Stimulated activated CD4-positive, alpha-beta T cell treated with anti-CD3 and anti-CD28 coated beads, Interleukin-4, amount 100 ng/mL, for 48 hours (primary cell): ENCODE data around the gene LZTS2.
A peak's percentile ranks its signal among the peaks of the same experiment; 100 is the strongest.
"Not testable (repeated sequence)": the region's sequence is repeated elsewhere in the genome, so short reads cannot be mapped to it uniquely, and the experiment has no call there.

Experiments
- DNase-seq, 2 donors: peaks; one replicate each; pipeline ENCODE4 v3.0.0-alpha.2; 2020; ENCODE audit warnings: low read depth in 2 of 2

LZTS2 gene

DNA sequence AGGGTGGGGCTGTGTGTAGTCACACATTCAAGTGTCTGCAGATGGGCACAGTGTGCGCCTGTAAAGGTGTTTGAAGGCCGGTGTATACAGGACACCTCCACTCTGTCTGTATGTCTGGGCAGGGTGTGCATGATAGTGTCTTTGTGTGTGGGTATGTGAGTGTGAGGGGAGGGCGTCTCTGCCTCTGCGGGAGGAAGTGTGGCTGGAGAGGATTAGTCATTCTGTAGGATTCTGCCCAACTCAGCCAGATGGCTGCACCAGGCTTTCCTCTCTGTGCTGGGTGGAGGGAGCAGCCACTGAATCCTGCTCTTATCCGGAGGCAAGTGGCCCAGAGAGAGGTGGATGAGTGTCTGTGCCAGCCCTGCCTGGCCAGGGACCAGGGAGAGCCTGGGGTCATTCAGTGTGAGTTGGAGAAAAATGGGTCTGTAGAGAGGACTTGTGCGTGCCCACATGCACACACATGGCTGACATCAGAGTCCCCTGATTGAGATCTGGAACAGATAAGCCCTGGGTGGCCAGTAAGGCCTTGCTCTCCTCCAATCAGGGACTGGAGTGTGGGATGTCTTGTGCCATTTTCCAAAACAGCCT is 33.1 kb downstream of the LZTS2 start:
- peak; percentile 22 to 55 for DNase-seq

DNA sequence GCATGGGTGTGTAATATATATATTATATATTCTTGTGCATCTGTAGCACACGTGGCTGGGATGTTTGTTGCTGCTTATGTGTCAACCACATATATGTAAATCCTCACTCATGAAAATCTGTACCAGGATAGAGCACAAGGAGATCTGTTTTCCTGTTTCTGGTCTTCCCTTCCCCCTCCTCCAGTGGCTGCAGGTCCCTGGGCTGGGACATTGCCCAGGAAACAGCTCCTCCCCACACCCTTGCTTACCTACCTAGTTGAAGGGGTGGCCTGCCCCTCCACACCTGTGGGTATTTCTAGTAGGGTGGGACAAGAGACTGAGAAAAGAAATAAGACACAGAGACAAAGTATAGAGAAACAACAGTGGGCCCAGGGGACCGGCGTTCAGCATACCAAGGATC is 33.7 kb downstream of the LZTS2 start:
- DNase-seq, result no peak

DNA sequence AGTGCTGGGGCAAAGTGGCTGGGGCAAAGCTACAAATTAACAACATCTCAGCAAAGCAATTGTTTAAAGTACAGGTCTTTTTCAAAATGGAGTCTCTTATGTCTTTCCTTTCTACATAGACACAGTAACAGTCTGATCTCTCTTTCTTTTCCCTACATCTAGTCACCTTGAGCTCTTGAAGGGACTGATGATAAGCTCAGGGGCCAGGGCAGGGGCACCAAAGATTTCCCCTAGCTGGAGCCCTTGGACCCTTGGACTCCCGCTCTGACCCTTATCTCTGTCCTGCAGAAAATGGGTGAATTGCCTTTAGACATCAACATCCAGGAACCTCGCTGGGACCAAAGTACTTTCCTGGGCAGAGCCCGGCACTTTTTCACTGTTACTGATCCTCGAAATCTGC is 34.8 kb downstream of the LZTS2 start:
- DNase-seq, result not testable (repeated sequence)

DNA sequence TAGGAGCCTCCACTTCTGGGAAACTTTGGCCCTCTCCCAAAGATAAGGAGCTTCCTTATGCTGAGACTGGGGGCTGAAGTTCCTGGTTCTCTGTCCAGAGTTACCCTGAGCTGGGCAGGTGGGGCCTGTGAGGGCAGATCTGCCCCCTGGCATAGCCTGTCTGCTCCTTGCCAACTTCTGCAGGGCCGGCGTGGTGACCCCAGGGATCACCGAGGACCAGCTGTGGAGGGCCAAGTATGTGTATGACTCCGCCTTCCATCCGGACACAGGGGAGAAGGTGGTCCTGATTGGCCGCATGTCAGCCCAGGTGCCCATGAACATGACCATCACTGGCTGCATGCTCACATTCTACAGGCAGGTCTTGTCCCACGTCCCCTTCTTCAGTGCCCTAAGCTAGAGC is 35.7 kb downstream of the LZTS2 start:
- DNase-seq, result no peak

DNA sequence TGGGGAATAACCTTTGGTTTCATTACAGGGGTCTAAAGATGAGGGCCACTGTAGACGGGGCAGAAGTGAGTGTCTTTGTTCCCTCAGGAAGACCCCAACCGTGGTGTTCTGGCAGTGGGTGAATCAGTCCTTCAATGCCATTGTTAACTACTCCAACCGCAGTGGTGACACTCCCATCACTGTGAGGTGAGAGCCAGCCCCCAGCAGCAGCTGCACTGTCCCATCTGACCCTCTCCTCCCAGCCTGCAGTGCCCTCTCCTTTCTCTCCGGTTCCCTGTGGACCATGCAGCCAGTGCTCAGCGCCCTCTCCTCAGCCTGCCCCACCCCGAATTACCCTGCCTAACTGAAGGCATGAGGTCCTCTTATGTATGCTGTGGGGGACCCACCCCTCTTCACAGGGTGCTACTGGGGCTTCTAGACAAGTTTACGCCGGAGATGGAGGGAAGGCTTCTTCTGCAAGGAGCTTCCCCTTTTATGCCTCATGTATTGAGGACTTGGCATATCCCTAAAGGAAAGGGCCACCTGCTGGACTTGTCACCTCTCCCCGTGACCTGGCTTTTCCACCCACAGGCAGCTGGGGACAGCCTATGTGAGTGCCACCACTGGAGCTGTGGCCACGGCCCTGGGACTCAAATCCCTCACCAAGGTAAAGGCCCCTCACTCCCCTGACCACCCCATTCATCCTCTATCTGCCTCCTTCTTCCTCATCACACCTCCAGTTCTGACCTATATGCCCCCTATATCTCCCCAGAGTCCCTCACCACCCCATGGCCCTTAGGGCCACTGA is 36.5 kb downstream of the LZTS2 start:
- no peak for DNase-seq

DNA sequence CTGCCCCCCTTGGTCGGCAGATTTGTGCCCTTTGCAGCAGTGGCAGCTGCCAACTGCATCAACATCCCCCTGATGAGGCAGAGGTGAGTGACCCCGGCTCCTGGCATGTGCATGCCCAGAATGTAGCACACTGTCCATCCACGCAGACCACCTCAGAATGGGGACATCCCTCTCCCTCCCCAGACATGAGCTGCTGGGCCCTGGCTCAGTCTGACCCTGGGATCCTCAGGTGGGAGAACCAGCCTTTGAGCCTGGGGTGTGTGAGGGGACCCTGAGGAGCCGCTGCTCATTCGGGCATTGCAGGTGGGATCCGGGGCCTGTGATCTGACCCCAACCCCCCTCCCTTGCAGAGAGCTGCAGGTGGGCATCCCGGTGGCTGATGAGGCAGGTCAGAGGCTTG is 37.1 kb downstream of the LZTS2 start:
- DNase-seq, result no peak

DNA sequence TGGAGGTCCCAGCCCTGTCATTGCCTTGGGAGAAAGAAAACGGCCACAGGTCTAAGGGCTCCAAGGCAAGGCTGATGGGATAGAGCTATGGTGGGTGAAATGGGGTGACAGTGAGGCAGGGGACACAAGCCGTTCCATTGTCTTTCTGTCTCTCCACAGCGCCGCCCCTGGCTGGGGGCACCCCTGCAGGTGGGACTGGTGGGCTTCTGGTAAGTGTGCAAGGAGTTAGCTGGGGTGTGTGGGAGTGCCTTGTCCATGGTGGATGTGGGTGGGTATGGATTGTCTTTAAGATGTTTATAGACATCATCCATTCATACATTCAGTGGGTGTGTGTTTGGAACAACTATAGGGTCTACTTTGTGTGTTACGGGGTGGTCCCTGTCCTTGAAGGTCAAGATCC is 38.9 kb downstream of the LZTS2 start:
- no peak for DNase-seq

DNA sequence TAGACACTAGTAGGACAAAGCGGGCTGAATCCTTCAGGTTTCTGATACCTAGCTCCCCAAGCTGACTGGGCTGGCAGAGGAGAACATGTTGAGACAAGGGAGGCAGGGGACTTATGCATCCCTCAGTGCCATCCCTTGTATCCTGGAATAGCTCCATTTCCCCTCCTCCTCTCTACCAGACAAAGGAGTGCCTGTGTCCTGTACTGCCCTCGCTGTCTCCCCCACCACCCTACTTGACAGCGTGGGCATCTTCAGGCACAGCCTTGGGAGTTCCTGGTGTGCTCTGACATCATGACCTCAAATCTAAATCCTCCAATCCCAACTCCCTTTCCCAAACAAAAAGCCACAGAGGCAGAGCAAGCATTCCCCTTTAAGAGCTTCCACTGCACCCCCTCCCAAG is 40.5 kb downstream of the LZTS2 start:
- DNase-seq, result no peak

DNA sequence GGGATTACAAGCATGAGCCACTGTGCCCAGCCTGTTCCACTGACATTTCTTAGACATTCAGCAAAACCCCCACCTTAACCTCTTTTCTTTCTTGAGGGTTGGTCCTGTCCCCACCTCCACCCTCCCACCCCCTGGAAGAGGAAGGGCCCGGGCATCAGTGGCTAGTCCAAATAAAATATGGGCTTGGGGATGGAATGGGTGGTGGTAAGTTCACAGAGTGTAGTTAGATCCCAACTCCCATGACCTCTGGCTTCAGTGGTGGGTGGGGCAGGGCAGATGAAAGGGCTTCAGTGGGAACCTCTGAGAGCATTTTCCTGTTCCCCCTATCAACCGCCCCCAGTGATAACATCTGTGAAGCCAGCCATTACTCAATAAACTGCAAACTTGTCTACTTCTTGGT is 41.2 kb downstream of the LZTS2 start:
- DNase-seq, result no peak

DNA sequence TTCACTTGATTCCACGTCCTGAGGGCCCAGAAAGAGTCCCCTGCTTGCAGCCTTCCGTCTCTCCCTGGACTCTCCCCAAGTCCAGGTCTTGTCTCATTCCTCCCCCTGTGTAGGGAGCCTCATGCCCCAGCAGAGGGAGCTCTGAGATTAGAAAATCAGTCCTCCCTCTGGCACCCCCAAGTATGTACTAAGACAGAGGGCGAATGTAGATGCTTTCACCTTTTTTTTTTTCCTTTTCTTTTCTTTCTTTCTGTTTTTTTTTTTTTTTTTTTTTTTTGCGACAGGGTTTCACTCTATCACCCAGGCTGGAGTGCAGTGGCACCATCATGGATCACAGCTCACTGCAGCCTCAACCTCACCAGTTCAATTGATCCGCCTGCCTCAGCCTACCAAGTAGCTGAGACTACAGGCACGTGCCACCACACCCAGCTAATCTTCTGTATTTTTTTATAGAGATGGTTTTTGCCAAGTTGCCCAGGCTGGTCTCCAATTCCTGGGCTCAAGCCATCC is 41.7 kb downstream of the LZTS2 start:
- DNase-seq, result peak; percentile 46 to 60

DNA sequence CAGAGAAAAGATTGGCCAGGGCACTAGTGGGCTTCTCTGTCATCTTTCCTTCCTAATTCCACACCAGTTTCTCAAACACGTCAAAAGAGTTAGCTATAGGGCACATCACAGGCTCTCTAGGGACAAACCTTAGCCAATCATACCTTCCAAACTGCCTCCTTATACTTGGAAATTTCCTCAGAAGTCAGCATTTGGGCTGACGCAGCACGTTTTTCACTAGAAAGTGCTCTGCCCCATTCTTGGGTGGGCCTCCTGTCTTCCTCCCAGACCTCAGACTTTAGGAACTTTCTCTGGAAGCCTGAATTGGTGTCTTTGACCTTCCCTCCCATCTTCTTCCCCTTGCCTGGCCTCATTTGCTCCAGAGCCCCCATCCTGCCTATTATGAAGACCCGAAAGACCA is 42.5 kb downstream of the LZTS2 start:
- no peak for DNase-seq

DNA sequence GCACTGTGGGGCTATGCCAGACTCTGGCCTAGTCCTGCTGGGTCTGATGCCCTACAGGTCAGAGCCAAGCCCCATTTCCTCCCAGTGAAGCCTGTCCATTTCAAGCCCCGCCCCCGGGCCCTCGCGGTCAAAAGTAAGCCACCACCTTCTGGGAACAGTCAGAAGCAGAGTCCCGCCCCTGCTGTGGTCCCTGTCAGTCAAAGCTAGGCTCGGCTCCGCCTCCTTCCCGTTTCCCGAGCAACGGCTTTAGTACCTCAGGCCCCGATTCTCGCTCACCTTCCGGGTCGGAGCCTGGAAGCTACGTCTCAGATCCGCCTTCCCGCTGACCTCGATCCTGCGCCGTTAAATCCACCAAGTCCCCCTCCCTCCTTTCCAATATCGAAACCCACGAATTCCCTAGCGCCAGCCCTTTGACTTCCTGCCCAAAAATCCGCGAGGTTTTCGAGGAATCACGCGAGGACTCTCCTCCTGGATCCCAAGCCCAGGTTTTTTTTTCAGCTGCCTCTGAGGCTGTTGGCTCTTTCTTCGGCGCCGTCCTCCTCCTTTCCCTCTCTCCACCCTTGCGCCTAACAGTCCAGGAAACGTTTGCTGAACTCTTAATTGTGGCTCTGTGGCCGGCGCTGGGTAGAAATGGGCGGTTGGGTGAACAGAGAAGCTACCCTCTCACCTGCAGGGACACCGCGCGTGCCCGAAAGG is 43.2 kb downstream of the LZTS2 start:
- peak; percentile 86 to 91 for DNase-seq

DNA sequence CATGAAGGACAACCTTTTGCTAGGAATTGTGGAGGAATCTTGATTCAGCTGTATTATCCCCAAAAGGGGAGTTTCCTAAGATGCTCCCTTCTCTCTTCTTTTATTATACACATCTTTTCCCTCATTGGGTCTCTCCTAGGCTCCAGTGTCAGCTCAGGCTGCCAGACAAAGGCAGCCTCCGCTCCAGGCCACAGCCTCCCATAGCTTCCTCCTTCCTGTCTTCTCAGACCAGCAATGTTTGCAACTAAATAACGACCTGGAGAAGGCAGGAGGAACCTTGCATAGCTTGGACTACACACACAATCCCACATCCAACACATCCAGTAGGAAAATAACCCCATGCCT is 43.7 kb downstream of the LZTS2 start:
- no peak for DNase-seq

DNA sequence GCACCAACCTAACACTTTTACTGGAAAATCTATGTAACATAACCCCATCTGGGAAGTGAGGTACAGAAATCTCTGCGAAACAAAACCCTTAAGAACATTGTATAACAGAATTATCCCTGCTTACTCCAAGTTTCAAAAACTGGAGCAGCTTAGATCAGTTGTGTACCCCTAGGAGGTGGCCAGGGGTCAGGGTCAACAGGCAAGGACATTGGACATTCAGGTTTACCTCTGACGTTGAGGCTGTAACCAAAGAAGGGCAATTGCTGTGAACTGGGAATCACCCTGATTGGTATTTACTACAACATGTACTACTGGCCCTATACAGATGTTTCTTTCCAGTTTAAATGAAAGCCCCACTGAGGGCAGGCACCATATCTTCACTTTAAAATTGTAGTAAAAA is 44.5 kb downstream of the LZTS2 start:
- DNase-seq, result no peak

DNA sequence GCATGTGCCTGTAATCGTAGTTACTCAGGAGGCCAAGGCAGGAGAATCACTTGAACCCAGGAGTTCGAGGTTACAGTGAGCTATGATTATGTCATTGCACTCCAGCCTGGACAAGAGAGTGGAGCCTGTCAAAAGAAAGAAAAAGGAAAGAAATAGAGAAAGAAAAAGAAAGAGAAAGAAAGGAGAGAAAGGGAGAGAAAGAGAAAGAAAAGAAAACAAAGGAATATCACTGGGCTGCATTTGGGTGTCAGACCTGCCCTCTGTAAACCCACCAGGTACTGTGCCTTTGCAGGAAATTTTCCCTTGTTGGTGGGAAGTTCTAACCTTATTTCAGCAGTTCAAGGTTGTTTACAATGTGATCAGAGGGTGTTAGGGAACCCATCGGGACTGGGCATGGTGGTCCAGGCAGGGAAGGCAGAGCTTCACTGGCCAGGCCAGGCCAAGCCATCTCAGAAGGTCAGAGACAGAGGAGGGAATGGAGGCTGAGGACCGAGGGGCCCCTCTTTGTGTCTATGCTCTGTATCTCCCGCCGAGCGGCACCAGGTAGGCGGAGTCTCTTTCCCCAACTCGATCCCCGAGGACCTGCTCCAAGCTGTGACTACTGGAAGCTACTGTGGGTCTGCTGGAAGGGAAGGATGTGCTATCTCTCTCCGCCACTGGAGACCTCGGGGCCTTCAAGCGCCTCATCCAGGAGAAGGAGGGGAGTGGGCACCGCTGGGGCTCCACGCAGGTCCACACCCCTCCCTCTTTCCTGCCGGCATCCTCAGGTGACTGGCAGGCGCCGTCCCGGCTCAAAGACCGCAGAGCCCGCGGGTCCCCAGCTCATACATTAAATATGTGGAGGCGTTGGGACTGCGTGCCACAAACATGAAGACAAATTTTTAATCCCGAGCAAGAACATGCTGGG is 47.0 kb downstream of the LZTS2 start:
- no peak for DNase-seq

DNA sequence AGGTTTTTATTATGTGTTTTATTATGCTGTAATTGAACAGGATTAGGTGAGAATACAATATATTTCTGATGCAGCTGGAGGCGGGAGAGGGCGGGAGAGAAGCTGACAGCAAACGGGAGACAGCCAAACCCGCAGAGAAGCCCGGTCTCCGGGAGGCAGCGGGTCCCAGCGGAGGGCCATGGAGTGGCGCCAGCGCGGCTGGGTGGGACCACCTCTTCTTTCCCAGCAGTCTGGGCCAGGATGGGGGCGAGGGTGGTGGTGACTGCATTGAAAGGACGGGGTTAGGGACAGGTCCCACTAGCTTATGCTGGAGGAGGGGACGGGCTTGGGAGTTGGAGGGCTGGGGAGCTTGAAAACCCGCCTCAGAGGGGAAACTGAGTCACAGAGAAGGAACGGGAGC is 47.7 kb downstream of the LZTS2 start:
- no peak for DNase-seq

DNA sequence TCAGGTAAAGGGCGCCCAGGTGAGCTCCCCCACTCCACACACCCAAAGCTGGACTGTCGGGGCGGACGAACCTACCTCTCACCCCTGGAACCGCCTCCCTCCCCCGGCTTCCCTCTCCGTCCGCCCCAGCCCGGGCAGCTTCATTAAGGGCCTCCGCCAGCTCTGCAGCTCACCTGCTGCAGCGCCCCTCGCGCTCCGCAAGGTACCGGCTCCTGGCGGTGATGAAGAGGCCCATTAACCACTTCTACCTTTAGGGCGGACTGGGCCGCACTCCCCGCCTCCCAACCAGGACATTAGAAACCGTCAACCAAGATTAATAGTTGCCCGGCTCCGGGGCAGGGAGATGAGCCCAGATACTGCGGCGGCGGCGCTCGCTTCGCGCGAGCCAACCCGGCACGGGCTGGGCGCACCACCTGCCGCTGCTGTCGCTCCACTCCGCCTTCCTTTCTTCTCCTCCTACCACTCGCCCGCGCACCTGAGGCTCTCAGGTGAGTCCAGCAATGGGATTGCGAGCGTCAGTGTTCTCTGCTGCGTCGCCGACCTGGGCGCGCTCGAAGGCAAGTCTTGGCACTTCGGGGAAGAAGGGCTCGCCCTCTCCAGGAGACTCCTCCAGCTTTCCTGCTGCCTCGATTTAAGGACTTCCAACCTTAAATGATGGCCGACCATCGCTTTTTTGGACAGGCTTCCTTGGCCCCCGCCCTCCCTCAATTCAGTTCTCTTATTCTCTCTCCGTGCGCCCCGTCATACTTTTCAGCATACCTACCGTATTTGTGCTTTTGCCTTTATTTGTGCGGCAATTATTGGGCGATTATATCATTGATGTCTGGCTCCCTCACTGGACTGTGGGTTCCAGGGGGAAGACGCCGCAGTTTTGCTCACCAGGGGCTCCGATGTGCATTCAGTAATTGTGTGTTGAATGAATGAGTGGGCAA is 48.6 kb downstream of the LZTS2 start:
- no peak for DNase-seq

DNA sequence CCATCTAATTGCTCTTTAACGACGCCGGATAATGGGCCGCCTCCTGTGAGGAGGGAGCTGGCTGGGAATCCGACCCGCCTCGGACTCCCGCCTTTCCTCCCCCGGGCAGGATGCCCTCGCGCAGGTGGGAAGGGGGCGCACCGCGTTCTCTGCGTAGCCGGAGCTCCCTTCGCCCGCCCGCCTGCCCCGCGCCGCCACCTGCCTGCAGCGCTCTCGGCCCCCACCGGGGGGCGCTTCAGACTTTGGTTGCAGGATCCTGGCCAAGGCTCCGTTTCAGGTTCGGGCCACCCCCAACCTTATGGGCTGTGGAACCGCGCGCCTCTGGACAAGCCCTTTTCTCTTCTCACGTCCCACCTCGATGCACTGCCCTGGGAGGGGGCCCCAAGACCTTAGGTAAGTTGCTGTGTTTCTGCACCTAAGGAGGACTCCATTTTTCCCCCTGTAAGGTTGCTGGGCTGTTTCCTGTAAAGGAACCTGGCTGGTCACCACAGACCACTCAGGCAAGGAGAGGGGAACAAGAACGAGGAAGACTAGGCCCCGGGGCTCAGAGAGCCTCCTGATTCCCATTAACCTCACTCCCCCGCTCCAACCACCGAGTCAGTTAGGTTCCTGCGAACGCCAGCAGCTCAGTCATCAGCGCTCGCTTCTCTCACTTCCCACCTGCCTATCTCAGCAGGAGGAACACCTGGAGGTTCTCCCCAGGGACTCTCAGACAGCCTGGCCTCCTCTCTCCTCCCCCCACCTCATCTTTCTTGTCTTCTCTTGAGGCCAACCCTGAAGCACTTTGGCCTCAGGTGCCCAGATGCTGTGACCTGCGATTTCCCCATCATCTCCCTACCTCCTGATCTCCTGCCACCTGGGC is 50.8 kb downstream of the LZTS2 start:
- peak; percentile 66 to 77 for DNase-seq

DNA sequence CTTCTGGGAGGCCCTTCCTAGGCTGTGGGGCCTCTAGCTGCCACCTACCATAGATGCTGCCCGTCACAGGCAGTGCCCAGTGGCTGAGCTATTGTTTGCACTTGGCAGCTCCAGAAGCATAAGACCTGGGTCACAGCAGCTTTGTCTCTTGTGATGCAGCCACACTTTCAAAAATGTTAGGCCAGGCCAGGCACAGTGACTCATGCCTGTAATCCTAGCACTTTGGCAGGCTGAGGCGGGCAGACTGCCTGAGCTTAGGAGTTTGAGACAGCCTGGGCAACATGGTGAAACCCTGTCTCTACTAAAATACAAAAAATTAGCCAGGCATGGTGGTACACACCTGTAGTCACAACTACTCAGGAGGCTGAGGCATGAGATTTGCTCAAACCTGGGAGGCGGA is 52.7 kb downstream of the LZTS2 start:
- DNase-seq, result no peak

DNA sequence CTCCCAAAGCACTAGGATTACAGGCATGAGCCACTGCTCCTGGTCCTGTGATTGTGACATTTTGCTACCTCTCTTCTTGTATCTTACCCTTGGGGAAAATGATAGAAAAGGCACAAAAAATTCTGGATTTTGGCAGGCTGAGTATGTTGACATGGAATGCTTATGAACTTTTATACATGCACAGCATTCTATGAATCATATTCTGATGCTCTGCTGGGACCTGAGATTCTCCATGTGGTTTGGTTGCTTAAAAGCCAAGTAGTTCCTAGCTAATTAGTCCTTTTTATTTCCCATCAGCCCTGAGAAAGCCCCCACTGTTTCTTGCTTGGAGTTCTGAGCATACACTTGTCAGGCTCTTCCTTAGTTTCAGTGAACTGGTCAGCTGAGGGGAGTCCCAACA is 53.9 kb downstream of the LZTS2 start:
- DNase-seq, result no peak
